ENCODE results near the gene SLC29A3.

DNA sequence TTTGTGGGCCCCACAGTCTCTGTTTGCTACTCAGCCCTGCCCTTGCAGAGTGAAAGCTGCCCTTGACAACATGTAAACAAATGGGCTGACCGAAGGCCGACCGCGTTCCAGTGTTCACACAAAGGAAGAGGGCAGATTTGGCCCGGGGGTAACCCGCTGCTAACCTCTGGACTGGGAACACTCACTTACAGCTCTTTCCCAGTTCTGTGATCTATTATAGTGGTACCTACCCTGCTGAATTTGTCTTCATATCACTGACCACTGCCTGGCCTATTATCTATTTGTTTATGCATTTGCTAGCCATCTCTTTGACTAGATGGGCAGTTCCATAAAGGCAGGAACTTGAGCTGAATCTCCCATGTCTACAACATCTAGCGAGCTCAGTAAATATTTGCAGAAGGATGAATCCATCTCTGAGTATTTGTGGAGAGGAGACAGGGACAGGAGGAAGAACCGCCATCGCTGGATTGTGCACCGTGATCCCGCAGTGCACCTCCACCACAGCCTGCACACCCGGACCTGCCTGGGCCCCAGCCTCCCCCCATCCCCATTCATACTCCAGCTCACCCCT is 15.2 kb downstream of the SLC29A3 start:
- TF ChIP-seq, protein P1, sequence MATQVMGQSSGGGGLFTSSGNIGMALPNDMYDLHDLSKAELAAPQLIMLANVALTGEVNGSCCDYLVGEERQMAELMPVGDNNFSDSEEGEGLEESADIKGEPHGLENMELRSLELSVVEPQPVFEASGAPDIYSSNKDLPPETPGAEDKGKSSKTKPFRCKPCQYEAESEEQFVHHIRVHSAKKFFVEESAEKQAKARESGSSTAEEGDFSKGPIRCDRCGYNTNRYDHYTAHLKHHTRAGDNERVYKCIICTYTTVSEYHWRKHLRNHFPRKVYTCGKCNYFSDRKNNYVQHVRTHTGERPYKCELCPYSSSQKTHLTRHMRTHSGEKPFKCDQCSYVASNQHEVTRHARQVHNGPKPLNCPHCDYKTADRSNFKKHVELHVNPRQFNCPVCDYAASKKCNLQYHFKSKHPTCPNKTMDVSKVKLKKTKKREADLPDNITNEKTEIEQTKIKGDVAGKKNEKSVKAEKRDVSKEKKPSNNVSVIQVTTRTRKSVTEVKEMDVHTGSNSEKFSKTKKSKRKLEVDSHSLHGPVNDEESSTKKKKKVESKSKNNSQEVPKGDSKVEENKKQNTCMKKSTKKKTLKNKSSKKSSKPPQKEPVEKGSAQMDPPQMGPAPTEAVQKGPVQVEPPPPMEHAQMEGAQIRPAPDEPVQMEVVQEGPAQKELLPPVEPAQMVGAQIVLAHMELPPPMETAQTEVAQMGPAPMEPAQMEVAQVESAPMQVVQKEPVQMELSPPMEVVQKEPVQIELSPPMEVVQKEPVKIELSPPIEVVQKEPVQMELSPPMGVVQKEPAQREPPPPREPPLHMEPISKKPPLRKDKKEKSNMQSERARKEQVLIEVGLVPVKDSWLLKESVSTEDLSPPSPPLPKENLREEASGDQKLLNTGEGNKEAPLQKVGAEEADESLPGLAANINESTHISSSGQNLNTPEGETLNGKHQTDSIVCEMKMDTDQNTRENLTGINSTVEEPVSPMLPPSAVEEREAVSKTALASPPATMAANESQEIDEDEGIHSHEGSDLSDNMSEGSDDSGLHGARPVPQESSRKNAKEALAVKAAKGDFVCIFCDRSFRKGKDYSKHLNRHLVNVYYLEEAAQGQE (IDR thresholded peaks at IDR 0.05; ENCODE audit: insufficient read depth in 1 of 2, low read depth in 2 of 2, low read length in 2 of 2): no peak
- TF ChIP-seq POLR2AphosphoS5 (IDR thresholded peaks at IDR 0.05; ENCODE audit: low read depth, low read length): no peak
- no peak for TF ChIP-seq TAF1 (IDR thresholded peaks at IDR 0.05; ENCODE audit: borderline replicate concordance, insufficient read depth, low read length)
- TF ChIP-seq SIN3A (IDR thresholded peaks at IDR 0.05; ENCODE audit: borderline replicate concordance, insufficient read depth, low read length): no peak
- no peak for TF ChIP-seq FOXP2 (optimal IDR thresholded peaks at IDR 0.05; ENCODE audit: borderline replicate concordance, extremely low read depth, extremely low read length, insufficient read depth)

All from PFSK-1 (cell line).